ENCODE results near the gene TRPV2.
"Not testable (repeated sequence)": the region's sequence is repeated elsewhere in the genome, so short reads cannot be mapped to it uniquely, and the experiment has no call there.

The TRPV2 gene, protein sequence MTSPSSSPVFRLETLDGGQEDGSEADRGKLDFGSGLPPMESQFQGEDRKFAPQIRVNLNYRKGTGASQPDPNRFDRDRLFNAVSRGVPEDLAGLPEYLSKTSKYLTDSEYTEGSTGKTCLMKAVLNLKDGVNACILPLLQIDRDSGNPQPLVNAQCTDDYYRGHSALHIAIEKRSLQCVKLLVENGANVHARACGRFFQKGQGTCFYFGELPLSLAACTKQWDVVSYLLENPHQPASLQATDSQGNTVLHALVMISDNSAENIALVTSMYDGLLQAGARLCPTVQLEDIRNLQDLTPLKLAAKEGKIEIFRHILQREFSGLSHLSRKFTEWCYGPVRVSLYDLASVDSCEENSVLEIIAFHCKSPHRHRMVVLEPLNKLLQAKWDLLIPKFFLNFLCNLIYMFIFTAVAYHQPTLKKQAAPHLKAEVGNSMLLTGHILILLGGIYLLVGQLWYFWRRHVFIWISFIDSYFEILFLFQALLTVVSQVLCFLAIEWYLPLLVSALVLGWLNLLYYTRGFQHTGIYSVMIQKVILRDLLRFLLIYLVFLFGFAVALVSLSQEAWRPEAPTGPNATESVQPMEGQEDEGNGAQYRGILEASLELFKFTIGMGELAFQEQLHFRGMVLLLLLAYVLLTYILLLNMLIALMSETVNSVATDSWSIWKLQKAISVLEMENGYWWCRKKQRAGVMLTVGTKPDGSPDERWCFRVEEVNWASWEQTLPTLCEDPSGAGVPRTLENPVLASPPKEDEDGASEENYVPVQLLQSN

DNA sequence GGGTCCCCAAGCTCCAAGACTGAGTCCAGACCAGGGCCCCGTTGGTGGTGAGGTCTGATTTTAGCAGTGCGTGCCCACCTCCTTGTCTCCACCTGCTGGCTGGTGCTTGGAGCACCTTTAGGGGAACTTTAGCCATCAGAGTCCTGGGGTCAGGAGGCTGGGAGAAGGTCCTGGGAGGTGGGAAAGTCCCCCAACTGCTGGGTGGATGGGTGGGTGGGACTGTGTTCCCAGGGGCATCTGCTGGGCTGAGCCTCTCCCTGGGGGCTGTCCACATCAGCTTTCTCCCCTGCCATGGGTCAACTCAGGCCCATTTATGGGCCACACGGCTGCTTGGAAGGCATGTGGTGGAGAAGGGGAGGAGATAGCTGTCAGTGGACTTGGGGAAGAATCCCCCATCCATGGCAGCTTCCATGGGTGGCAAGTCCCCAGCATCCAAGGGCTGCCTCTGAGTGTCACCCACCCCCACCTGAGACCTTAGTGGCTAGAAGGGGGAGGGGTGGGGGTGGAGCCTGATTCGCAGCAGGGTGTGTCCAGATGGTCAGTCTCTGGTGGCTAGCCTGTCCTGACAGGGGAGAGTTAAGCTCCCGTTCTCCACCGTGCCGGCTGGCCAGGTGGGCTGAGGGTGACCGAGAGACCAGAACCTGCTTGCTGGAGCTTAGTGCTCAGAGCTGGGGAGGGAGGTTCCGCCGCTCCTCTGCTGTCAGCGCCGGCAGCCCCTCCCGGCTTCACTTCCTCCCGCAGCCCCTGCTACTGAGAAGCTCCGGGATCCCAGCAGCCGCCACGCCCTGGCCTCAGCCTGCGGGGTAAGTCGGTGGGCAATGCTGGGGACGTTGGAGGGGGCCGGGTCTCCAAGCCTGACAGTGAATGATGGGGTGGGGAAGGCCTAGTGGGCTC lies at the start of gene TRPV2:
Gene TRPV2, plus strand, starts transcription at position 541 of the 894 bp plus-strand sequence. CDS start 2,098 bp downstream, outside the sequence.
- DNase-seq = no peak

DNA sequence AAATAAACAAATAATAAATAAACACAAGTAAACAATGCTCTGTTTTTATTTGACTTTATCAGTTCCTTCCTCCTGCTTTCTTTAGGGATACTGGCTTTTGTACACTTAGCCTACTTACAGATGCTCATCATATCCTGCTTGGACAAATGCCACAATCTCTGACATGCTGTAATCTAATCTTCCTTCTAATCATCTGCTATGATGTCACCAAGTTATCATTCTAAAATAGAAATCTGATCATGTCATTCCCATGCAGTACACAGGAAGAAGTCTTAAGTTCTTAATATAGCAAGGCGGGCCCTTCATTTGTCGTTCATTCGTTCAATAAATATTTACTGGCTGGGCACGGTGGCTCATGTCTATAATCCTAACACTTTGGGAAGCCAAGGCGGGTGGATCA lies 43.6 kb upstream of the TRPV2 start:
- no peak for DNase-seq

DNA sequence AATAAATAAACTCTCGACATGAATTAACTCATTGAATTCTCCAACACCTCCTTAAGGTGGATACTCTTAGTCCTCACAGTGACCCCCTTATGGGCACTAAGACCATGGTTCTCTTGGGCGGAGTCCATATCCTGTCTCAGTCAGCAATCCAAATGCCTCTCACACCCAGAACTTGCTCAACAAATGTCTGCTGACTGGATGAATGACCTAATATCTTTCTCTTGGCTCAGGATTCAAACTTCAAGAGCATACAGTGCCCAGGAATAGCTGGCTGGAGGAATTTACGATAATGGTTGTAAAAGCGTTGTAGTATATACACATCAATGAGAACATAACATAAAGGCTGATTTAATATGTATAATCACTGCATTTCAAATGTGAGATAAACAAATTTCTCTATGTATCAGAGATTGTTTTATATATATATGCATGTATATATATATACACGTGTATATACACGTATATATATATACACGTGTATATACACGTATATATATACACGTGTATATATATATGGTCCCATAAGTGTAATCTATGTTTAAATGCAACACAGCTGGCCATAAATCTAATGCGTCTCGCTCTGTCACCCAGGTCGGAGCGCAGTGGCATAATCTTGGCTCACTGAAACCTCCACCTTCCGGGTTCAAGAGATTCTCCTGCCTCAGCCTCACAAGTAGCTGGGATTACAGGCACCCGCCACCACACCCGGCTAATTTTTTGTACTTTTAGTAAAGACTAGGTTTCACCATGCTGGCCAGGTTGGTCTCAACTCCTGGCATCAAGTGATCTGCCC lies 41.0 kb upstream of the TRPV2 start:
- no peak for DNase-seq

DNA sequence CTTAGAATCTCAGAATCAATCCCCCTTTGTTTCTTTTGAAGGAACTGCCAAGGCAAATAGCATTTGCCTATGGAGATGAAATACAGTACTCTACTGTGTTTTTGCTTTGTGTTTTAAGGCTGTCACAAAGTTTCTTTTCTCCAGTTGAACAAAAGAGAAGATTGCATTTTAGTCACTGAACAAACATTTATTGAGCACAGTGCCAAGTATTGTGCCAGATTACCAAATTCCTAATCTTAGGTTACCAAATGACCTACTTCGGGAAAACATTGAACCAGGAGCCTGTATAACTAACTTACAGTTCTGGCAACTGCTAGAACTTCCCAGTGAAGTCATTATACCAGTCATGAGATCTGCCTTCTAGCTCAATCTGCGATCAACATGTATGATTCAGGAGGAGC lies 37.4 kb upstream of the TRPV2 start:
- DNase-seq = peak in 12 of 56 donors; percentile 3 to 58 (median 23)

DNA sequence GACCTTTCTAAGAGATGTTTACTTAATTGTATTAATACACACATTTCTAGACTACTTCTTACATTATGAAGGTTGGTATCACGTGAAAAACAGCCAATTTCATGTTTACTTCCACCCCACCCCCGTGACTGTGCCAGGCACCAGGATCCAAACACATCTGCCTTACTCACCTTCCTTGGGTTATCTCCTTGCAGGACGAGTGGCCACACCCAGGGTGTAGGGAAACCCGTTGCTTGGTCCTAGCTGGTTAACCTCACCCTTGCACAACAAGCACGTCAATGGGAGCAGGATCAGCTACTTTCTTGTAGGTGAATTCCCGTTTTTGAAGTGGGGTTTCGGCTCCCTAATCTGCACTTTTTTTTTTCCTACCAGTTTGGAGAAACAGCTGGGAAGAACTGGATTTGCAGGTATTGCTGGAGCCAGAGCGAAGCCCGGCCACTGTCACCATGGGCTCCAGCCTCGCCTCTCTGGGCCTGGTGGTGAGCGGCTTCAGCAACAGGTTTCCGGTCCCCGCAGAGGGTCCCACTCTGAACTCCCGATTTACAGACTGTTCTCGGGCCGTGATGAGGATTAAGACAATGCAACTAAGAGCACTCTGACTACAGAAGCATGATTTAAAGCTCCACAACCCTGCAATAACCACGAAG lies 36.6 kb upstream of the TRPV2 start:
- peak in 4 of 56 donors; percentile 8 to 21 (median 18) for DNase-seq

DNA sequence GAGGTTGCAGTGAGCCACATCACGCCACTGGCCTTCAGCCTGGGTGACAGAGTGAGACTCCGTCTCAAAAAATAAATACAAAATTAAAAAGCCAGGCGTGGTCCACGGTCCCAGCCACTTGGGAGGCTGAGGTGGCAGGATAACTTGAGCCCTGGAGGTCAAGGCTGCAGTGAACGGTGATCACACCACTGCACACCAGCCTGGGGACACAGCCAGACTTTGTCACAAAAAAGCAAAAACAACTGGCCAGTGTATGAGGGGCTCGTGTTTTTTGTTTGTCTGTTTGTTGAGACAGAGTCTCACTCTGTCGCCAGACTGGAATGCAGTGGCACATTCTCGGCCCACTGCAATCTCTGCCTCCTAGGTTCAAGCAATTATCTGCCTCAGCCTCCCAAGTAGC lies 35.7 kb upstream of the TRPV2 start:
- no peak for DNase-seq

DNA sequence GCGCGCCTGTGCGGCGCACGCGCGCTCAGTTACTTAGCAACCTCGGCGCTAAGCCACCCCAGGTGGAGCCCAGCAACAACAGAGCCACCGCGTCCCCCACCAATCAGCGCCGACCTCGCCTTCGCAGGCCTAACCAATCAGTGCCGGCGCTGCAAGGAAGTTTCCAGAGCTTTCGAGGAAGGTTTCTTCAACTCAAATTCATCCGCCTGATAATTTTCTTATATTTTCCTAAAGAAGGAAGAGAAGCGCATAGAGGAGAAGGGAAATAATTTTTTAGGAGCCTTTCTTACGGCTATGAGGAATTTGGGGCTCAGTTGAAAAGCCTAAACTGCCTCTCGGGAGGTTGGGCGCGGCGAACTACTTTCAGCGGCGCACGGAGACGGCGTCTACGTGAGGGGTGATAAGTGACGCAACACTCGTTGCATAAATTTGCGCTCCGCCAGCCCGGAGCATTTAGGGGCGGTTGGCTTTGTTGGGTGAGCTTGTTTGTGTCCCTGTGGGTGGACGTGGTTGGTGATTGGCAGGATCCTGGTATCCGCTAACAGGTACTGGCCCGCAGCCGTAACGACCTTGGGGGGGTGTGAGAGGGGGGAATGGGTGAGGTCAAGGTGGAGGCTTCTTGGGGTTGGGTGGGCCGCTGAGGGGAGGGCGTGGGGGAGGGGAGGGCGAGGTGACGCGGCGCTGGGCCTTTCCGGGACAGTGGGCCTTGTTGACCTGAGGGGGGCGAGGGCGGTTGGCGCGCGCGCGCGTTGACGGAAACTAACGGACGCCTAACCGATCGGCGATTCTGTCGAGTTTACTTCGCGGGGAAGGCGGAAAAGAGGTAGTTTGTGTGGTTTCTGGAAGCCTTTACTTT lies 34.5 kb upstream of the TRPV2 start, which contains the start of gene UBB:
Gene UBB, plus strand, starts transcription at position 452 of the 856 bp plus-strand sequence. CDS start 817 bp downstream, outside the sequence.
- peak in 55 of 56 donors; percentile 67 to 98 (median 89) for DNase-seq

DNA sequence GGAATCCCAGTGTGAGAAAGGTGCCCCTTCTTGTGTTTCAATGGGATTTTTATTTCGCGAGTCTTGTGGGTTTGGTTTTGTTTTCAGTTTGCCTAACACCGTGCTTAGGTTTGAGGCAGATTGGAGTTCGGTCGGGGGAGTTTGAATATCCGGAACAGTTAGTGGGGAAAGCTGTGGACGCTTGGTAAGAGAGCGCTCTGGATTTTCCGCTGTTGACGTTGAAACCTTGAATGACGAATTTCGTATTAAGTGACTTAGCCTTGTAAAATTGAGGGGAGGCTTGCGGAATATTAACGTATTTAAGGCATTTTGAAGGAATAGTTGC lies 33.9 kb upstream of the TRPV2 start:
- no peak for DNase-seq

DNA sequence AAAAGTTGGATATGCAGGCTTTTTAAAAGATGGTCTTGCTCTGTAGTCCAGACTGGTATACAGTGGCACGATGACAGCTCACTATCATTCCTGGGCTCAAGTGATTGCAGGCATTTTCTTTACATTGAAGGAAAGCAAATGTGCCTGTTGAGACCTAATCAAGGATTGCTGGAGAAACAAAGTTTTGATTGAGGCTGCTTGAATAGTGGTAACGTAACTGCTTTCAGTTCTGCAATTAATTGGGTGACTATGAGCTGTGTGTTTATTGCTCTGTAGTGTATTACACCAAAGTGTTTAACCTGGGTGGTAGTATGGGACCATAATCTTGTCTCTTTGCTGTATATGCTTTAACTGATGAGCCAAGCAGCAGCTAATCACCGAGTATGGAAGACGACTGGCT lies 32.2 kb upstream of the TRPV2 start:
- DNase-seq = no peak

DNA sequence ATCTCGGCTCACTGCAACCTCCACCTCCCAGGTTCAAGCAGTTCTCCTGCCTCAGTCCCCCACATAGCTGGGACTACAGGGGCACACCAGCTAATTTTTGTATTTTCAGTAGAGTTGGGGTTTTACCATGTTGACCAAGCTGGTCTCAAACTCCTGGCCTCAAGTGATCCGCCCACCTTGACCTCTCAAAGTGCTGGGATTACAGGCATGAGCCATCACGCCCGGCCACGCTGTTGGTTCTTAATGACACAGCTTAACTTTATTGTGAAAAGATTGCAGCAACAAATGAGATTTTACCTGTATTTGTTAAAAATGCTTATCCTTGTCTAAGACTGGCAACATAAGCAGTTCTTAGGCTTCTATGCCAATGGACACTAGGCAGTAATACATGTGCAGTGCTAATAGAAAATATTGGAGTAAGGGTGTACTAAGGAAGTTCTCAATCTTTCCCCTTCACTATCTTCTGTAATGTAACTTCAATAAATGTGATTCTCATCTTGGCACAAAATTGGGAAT lies 31.5 kb upstream of the TRPV2 start:
- no peak for DNase-seq

DNA sequence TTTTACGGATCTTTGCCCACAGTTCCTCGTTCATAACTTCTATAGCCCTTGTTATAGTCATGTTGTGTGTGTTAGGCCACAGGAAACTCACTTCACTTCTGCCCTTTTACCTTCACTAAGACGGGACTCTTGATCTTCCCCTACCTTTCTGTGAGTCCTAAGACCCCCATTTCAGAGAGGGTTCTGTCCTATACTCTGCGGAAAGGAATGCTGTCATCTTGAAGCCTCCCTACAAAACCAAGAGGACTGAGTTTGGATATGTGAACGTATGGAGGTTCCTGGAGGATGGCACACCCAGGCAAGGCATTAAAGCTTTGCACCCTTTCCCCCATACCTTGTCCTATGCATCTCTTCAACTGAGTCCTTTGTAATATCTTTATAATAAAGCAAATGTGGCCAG lies 30.8 kb upstream of the TRPV2 start:
- DNase-seq = no peak

DNA sequence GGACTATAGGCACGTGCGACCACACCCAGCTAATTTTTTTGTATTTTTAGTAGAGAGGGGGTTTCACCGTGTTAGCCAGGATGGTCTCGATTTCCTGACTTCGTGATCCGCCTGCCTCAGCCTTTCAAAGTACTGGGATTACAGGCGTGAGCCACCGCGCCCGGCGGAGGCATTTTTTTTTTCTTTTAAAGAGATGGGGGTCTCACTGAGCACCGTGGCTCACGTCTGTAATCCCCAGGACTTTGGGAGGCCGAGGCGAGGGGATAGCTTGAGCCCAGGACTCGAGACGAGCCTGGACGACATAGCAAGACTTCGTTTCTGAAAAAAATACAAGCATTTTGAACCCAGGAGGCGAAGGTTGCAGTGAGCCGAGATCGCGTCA lies 29.3 kb upstream of the TRPV2 start:
- not testable (repeated sequence) for DNase-seq

DNA sequence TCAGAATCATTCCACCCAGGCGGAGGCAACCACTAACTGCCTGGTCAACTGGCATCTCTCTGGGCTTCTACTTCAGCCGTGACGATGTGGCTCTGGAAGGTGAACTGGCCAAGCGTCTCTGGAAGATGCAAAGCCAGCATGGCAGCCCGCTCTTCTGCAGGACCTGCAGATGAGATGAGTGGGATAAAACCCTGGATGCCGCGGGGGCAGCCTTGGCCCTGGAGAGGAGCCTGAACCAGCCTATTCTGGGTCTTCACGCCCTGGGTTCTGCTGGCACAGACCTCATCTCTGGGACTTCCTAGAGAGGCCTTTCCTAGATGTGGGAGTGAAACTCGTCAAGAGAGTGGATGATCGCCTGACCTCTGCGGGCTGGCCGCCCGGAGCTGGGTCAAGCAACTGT lies 23.9 kb upstream of the TRPV2 start:
- DNase-seq = no peak

DNA sequence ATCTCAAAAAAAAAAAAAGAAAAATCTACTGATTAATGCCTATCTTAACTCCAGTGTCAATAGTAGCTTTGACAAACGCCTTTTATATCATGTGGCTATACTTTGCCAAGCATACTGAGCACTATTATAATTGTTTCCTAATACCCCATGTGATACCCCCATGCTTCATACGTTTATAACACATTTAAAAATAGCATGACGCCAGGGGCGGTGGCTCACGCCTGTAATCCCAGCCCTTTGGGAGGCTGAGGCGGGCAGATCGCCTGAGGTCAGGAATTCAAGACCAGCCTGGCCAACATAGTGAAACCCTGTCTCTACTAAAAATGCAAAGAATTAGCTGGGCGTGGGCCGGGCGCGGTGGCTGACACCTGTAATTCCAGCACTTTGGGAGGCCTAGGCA lies 22.9 kb upstream of the TRPV2 start:
- not testable (repeated sequence) for DNase-seq

DNA sequence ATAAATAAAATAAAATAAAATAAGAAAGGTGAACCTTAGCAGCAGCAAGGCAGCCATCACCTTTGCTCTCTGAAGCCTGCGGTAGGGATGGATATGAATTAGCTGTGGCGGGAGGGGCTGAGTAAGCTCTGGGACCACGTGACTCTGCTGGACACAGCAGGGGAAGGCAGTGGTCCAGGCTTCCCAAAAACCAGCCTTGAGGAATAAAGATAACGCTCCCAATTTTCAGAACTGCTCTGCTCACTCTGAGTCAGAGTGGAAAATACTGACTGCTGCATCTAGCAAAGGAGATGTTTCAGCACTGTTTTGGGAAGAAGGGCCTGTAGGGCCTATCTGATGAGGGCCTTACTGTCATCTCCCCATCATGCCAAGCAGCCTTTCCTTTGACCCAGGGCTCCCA lies 19.5 kb upstream of the TRPV2 start:
- DNase-seq = not testable (repeated sequence)

DNA sequence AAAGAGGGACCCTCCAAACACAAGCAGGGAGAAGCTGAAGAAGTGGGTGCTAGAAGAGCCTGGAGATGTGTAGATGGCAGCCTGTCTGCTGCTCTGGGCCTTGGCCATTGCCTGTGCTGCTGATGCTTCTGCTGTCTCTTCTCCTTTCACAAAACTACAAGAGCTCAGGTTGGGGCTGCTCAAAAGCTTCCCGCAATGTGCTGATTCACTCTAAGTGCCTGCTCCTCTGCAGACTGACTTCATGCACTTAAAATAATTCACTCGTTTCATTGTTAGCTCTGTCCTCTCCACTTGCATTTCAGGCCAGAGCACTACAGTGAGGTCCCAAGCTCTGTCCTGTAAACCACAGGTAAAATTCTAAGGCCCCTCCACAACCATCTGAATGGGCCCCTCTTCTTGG lies 18.7 kb upstream of the TRPV2 start:
- peak in 2 of 56 donors; percentile 13 to 24 for DNase-seq

DNA sequence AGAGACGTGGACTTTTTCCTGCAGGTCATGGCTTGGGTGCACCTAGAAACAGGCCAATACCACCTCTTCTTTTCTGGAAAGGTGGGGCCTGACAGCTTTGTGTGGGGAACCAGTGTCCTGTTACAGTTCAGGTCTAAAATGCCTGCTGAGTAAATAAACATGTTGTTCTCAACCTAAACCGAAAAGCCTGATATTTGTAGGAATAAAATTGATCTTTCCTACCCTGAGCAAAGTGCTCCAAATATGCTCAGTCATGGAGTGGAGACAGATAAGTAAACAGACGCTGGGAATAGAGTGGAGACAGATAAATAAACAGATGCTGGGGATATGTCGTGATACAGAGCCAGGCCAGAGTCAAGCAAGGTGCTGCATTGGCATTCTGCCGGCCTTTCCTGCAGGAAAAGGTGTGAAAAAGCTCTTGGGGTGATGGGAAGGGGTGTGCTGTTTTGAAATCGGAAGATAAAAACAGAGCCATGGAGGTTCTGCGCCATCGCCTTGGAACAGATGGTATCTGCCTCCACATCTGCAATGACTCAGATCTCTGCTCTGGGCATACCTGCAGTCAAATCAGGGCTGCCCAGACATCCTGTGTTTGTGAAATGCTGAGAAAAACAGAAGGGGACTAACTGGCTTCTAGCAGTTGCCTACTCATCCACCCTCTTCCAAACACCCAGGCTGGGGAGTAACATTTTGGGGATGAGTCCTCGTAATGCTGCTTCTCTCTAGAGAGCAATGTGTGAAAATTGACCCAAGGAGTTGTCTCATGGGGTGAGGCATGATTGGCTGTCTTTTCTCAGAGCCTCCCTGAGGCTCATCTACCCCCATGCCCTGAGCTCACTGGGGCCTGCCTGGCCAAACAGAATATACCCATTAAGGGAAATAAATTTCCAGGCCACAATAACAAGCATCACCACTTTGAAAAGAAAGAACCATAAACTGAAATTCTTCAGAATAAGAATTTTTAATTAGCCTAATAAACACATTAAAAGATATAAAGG lies 16.8 kb upstream of the TRPV2 start:
- peak in 4 of 56 donors; percentile 16 to 52 (median 20) for DNase-seq

DNA sequence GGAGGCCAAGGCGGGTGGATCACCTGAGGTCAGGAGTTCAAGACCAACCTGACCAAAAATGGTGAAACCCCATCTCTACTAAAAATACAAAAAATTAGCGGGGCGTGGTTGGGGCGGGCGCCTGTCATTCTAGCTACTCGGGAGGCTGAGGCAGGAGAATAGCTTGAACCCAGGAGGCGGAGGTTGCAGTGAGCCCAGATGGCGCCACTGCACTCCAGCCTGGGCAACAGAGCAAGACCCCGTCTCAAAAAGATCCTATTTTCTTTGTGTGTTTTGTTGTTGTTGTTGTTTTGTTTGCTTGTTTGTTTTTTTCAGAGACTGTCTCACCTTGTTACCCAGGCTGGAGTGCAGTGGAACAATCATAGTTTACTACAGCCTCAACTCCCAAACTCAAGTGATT lies 11.5 kb upstream of the TRPV2 start:
- not testable (repeated sequence) for DNase-seq

Data from amygdala (tissue), 56 donors.